Suppressor macrophage treated with lipopolysaccharide for 4 hours (primary cell): ENCODE measurements around the gene PPP2R3A.
A peak's percentile ranks its signal among the peaks of the same experiment; 100 is the strongest.
"Not testable (repeated sequence)": the region's sequence is repeated elsewhere in the genome, so short reads cannot be mapped to it uniquely, and the experiment has no call there.

Source experiments
- DNase-seq: peaks from one replicate; pipeline ENCODE4 v3.0.0-alpha.2; 2020

The PPP2R3A gene

GRCh38 chr3:136166507-136166906 is 201.0 kb downstream of the PPP2R3A start:
- DNase-seq = no peak

GRCh38 chr3:136168236-136168635 is 202.7 kb downstream of the PPP2R3A start:
- DNase-seq = not testable (repeated sequence)

- DNase-seq = no peak
Measured at GRCh38 chr3:136171097-136171542, 205.6 kb downstream of the PPP2R3A start.

- DNase-seq = no peak
Measured at GRCh38 chr3:136173939-136174490, 208.5 kb downstream of the PPP2R3A start.

GRCh38 chr3:136177876-136178275 is 212.3 kb downstream of the PPP2R3A start:
- no peak for DNase-seq

- no peak for DNase-seq
Measured at GRCh38 chr3:136181741-136182140, 216.2 kb downstream of the PPP2R3A start.

- no peak for DNase-seq
Measured at GRCh38 chr3:136184703-136185102, 219.2 kb downstream of the PPP2R3A start.

GRCh38 chr3:136186344-136186743 is 220.8 kb downstream of the PPP2R3A start:
- DNase-seq = no peak

- DNase-seq = no peak
Measured at GRCh38 chr3:136186846-136187245, 221.3 kb downstream of the PPP2R3A start.

GRCh38 chr3:136187868-136188267 is 222.3 kb downstream of the PPP2R3A start:
- no peak for DNase-seq

GRCh38 chr3:136189043-136189442 is 223.5 kb downstream of the PPP2R3A start:
- DNase-seq = no peak

GRCh38 chr3:136189859-136190617 is 224.5 kb downstream of the PPP2R3A start:
- no peak for DNase-seq

GRCh38 chr3:136192195-136192594 is 226.7 kb downstream of the PPP2R3A start:
- DNase-seq = not testable (repeated sequence)

GRCh38 chr3:136192831-136193230 is 227.3 kb downstream of the PPP2R3A start:
- DNase-seq = peak; percentile 54

GRCh38 chr3:136193278-136194054 is 227.9 kb downstream of the PPP2R3A start:
- DNase-seq = peak; percentile 60

GRCh38 chr3:136194409-136195257 is 229.1 kb downstream of the PPP2R3A start:
- DNase-seq = peak; percentile 59

- DNase-seq = peak; percentile 87
Measured at GRCh38 chr3:136195258-136196063, 229.9 kb downstream of the PPP2R3A start.

GRCh38 chr3:136196064-136196400 is 230.5 kb downstream of the PPP2R3A start, which contains the start of gene MSL2:
Gene MSL2 (minus strand): TSS chr3:136196335. CDS start chr3:136195113, 1,222 bp downstream.
- DNase-seq = no peak

- peak; percentile 100 for DNase-seq
Measured at GRCh38 chr3:136196401-136197158, 231.1 kb downstream of the PPP2R3A start.

GRCh38 chr3:136197159-136197793 is 231.7 kb downstream of the PPP2R3A start:
- no peak for DNase-seq
